IPS-18c (cell line): ENCODE measurements around the gene SLC16A3.
"Not testable (repeated sequence)": the region's sequence is repeated elsewhere in the genome, so short reads cannot be mapped to it uniquely, and the experiment has no call there.

Experiments
- H3K4me3 ChIP-seq: 2 replicates; pipeline ENCODE4 v1.7.0; 2013; ENCODE audit warnings: low read depth, mild to moderate bottlenecking, low read length, moderate library complexity; ENCODE audit not compliant: insufficient read depth
- H3K9me3 ChIP-seq: one replicate; pipeline ENCODE4 v1.6.1; 2013; ENCODE audit warnings: mild to moderate bottlenecking, low read length, moderate library complexity; ENCODE audit not compliant: control insufficient read depth, insufficient read depth

SLC16A3 gene

GRCh38 chr17:82228842-82229697 is at the start of gene SLC16A3:
SLC16A3 (plus strand) TSS chr17:82229042; CDS start chr17:82236009, 6,967 bp downstream.
- Histone ChIP-seq H3K9me3 (no peaks in the 10 kb centered on the region), H3K4me3 (peak within 1 kb of the TSS; percentile 51)

- no peak overlapping the region for H3K4me3 ChIP-seq
- no peaks in the 10 kb centered on the region for H3K9me3 ChIP-seq
Measured at GRCh38 chr17:82179412-82179811, 49.4 kb upstream of the SLC16A3 start.

- Histone ChIP-seq H3K9me3 (no peaks in the 10 kb centered on the region), H3K4me3 (no peak overlapping the region)
Measured at GRCh38 chr17:82179946-82180475, 48.8 kb upstream of the SLC16A3 start.

GRCh38 chr17:82180776-82181528 is 47.9 kb upstream of the SLC16A3 start:
- Histone ChIP-seq H3K9me3 (no peaks in the 10 kb centered on the region), H3K4me3 (no peak overlapping the region)

- Histone ChIP-seq H3K4me3 (no peak overlapping the region), H3K9me3 (no peaks in the 10 kb centered on the region)
Measured at GRCh38 chr17:82184761-82185160, 44.1 kb upstream of the SLC16A3 start.

- Histone ChIP-seq H3K4me3 (no peak overlapping the region), H3K9me3 (no peaks in the 10 kb centered on the region)
Measured at GRCh38 chr17:82186221-82186620, 42.6 kb upstream of the SLC16A3 start.

GRCh38 chr17:82187500-82187899 is 41.3 kb upstream of the SLC16A3 start:
- no peak overlapping the region for H3K4me3 ChIP-seq
- H3K9me3 ChIP-seq, result no peaks in the 10 kb centered on the region

GRCh38 chr17:82188001-82188961 is 40.6 kb upstream of the SLC16A3 start:
- no peaks in the 10 kb centered on the region for H3K9me3 ChIP-seq
- H3K4me3 ChIP-seq, result no peak overlapping the region

GRCh38 chr17:82193050-82193449 is 35.8 kb upstream of the SLC16A3 start:
- H3K4me3 ChIP-seq, H3K9me3 ChIP-seq: not testable (repeated sequence)

GRCh38 chr17:82193520-82194220 is 35.2 kb upstream of the SLC16A3 start:
- no peak overlapping the region for H3K4me3 ChIP-seq

GRCh38 chr17:82194765-82195164 is 34.1 kb upstream of the SLC16A3 start:
- Histone ChIP-seq H3K9me3 (no peaks in the 10 kb centered on the region), H3K4me3 (no peak overlapping the region)

More at GRCh38 chr17:82193520-82194220, 35.2 kb upstream of the SLC16A3 start:
- H3K9me3 ChIP-seq, result no peaks in the 10 kb centered on the region

GRCh38 chr17:82195675-82196672 is 32.9 kb upstream of the SLC16A3 start:
- H3K9me3 ChIP-seq, result no peaks in the 10 kb centered on the region
- H3K4me3 ChIP-seq, result no peak overlapping the region

GRCh38 chr17:82198092-82198491 is 30.8 kb upstream of the SLC16A3 start:
- Histone ChIP-seq H3K9me3 (peaks cover 2% of the 10 kb centered on the region), H3K4me3 (no peak overlapping the region)

- Histone ChIP-seq H3K9me3 (peaks cover 2% of the 10 kb centered on the region), H3K4me3 (no peak overlapping the region)
Measured at GRCh38 chr17:82199496-82199895, 29.3 kb upstream of the SLC16A3 start.

GRCh38 chr17:82200135-82200534 is 28.7 kb upstream of the SLC16A3 start:
- no peak overlapping the region for H3K4me3 ChIP-seq
- H3K9me3 ChIP-seq, result peaks cover 2% of the 10 kb centered on the region
